Loucy (cell line): ENCODE measurements around the gene LAIR1.

ENCODE experiments used
- CTCF ChIP-seq: fragments of 200-600 bp; sonication (generic); conservative IDR thresholded peaks from 2 replicates; pipeline ENCODE4 v1.5.1; 2014; ENCODE audit warnings: mild to moderate bottlenecking, antibody characterized with exemption, low read length
- EZH2phosphoT487 ChIP-seq: fragments of 200-600 bp; IDR thresholded peaks from 2 replicates; pipeline ENCODE4 v1.6.1; 2018; ENCODE audit warnings: antibody characterized with exemption, mild to moderate bottlenecking, moderate library complexity, borderline replicate concordance

- TF ChIP-seq CTCF, result no peak
- TF ChIP-seq EZH2phosphoT487, result no peak
These were observed 29.6 kb downstream of the LAIR1 start for GRCh38 chr19:54335164-54335563.
